Fibroblast of villous mesenchyme (primary cell): ENCODE data around the gene ZNF124. TPM values are rescaled to one million over a fixed set of nuclear protein-coding genes. Genes with fewer than 3 reads are reported as not detected.
A peak's percentile ranks its signal among the peaks of the same experiment; 100 is the strongest.
"Not testable (repeated sequence)": the region's sequence is repeated elsewhere in the genome, so short reads cannot be mapped to it uniquely, and the experiment has no call there.

Experiments
- DNase-seq: peaks from one replicate; pipeline ENCODE4 v3.0.0-alpha.2; 2010; ENCODE audit warnings: low read depth
- H3K4me3 ChIP-seq: 2 replicates; pipeline ENCODE4 v1.5.1; 2011; ENCODE audit warnings: low read depth, mild to moderate bottlenecking, low read length
- CTCF ChIP-seq: IDR thresholded peaks from 2 replicates; pipeline ENCODE4 v1.5.1; 2012; ENCODE audit warnings: low read depth, mild to moderate bottlenecking, low read length; ENCODE audit not compliant: insufficient read depth
- total RNA-seq: library from RNA; depleted of rRNA; stranded (reverse); fragments of >200 nt; gene quantifications from 2 replicates; pipeline ENCODE4 v1.2.3, GENCODE V29; 2012

Gene ZNF124
- total RNA-seq, 1 donor = 43.2 TPM

GRCh38 chr1:247146671-247147070 lies 25.1 kb downstream of the ZNF124 start:
- no peak for DNase-seq
- peak; percentile 21 for TF ChIP-seq CTCF
- no peak overlapping the region for H3K4me3 ChIP-seq

- no peak for TF ChIP-seq CTCF
- H3K4me3 ChIP-seq = no peak overlapping the region
- no peak for DNase-seq
Measured at GRCh38 chr1:247145279-247145678, 26.5 kb downstream of the ZNF124 start.

- not testable (repeated sequence) for H3K4me3 ChIP-seq, DNase-seq
Measured at GRCh38 chr1:247139557-247139956, 32.3 kb downstream of the ZNF124 start.

GRCh38 chr1:247131236-247131635 lies 40.6 kb downstream of the ZNF124 start:
- no peak for TF ChIP-seq CTCF
- H3K4me3 ChIP-seq = no peak overlapping the region
- DNase-seq = no peak

GRCh38 chr1:247127519-247128282 lies 44.1 kb downstream of the ZNF124 start:
- peak overlapping the region; percentile 37 for H3K4me3 ChIP-seq
- not testable (repeated sequence) for DNase-seq

GRCh38 chr1:247126601-247127000 lies 45.2 kb downstream of the ZNF124 start:
- not testable (repeated sequence) for H3K4me3 ChIP-seq, DNase-seq

- DNase-seq, H3K4me3 ChIP-seq: not testable (repeated sequence)
Measured at GRCh38 chr1:247126166-247126565, 45.7 kb downstream of the ZNF124 start.

GRCh38 chr1:247121382-247121781 lies 50.4 kb downstream of the ZNF124 start:
- no peak overlapping the region for H3K4me3 ChIP-seq
- DNase-seq = no peak
- TF ChIP-seq CTCF = no peak

- not testable (repeated sequence) for DNase-seq, H3K4me3 ChIP-seq
Measured at GRCh38 chr1:247120408-247120668, 51.5 kb downstream of the ZNF124 start.
